ENCODE results near the gene MAFF. TPM values are rescaled to one million over a fixed set of nuclear protein-coding genes. Genes with fewer than 3 reads are reported as not detected.

MAFF gene
- total and polyA plus RNA-seq, 7 experiments from 2014 or later = 1.6 to 72.6 (median 5.1) TPM

DNA sequence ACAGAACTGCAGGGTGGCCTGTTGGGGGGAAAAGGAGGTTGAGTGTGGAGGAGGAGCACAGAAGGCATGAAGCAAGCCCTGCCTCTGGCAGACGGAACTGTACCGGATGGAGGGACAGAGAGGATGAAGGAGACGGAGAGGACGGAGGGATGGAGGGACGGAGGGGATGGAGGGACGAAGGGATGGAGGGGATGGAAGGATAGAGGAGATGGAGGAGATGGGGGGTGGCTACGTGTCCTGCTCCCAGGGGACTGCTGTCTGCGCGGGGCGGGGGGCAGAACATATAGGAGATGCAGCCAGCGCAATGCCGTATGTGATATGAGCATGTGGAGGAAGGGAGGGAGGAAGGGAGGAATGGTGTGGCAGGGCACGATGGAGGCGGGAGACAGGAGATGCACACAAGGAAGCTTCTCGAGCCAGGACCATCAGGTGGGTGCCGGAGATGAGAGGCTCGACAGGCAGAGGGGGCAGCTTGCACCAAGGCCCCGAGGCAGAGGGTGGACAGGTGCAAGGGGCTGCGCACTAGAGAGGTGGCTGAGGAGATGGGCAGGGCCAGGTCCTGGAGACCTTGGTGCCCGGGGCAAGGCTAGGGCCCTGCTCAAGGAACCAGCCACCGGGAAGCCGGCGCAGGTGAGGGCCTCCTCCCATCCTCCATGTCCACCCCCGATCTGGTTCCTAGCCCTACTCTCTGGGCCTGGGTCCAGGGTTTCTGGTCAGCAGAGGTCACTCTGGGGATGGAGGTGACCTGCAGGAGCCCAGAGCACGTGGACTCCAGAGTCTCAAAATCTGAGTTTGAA lies 25.3 kb downstream of the MAFF start:
- POLR2A ChIA-PET = no interaction called here
- no peak overlapping the region for H3K27ac ChIP-seq (ENCODE audit: low read depth, low read length)

DNA sequence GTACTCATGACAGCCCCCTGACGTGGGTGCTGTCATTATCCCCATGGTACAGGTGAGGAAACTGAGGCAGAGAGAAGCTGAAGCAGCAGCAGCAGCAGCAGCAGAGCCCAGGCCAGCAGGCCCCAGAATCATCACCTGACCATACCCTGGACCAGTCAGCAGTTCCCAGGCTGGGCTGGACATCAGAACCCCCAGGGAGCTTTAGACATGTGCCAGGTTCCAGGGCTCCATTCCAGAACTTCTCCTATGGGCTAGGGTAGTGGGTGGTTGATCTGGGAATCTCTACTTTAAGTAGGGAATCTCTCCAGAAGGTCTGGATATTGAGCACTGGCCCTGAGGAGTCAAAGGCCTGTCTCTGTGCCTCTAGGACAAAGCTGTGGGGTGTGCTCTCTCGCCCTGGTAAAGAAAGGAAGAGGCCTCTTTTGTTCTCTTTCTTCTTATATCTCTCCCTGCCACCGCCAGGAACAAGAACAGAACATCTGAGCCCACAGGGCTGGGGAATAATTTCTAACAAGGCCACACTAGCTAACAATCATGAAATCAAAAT lies 26.6 kb downstream of the MAFF start:
- Mint-ChIP-seq H3K27ac (peak overlapping the region in 2 of 9 donors; percentile 25 to 60), H3K4me3 (no peak overlapping the region), H3K36me3 (peaks cover 0 to 28% (median 5%) of the 10 kb centered on the region in 5 donors), H3K4me1 (peaks cover 0 to 11% (median 0%) of the 10 kb centered on the region in 7 donors), H3K27me3 (no peaks in the 10 kb centered on the region), H3K9me3 (no peaks in the 10 kb centered on the region)
- intact Hi-C loops (cut with micrococcal nuclease) = no loop called here
- Histone ChIP-seq H3K4me1 (ENCODE audit: control insufficient read depth in 2 of 2, insufficient read depth in 2 of 2, low read length in 2 of 2) (no peaks in the 10 kb centered on the region), H3K27ac (ENCODE audit: low read depth, low read length) (no peak overlapping the region), H3K27me3 (ENCODE audit: control insufficient read depth in 2 of 2, insufficient read depth in 2 of 2, low read length in 2 of 2) (no peaks in the 10 kb centered on the region), H3K36me3 (ENCODE audit: control insufficient read depth in 2 of 3, insufficient read depth in 3 of 3, low read length in 3 of 3) (peaks cover 0 to 84% (median 9%) of the 10 kb centered on the region in 3 experiments), H3K9me3 (ENCODE audit: control insufficient read depth in 2 of 3, low read length in 3 of 3) (no peaks in the 10 kb centered on the region), H3K4me3 (ENCODE audit: low read length) (no peak overlapping the region)
- CTCF ChIA-PET = no interaction called here
- DNase-seq (no peak), ATAC-seq (no peak)
- POLR2A ChIA-PET = no interaction called here

More for the DNA sequence above, 25.3 kb downstream of the MAFF start:
- no peak for ATAC-seq
- CTCF ChIA-PET = no interaction called here
- Histone ChIP-seq H3K9me3 (ENCODE audit: control insufficient read depth in 2 of 3, low read length in 3 of 3) (no peaks in the 10 kb centered on the region), H3K36me3 (ENCODE audit: control insufficient read depth in 2 of 3, insufficient read depth in 3 of 3, low read length in 3 of 3) (peaks cover 0 to 76% (median 9%) of the 10 kb centered on the region in 3 experiments), H3K4me3 (ENCODE audit: low read length) (no peak overlapping the region), H3K27me3 (ENCODE audit: control insufficient read depth in 2 of 2, insufficient read depth in 2 of 2, low read length in 2 of 2) (no peaks in the 10 kb centered on the region), H3K4me1 (ENCODE audit: control insufficient read depth in 2 of 2, insufficient read depth in 2 of 2, low read length in 2 of 2) (no peaks in the 10 kb centered on the region)
- intact Hi-C loops (cut with micrococcal nuclease) = no loop called here
- Mint-ChIP-seq H3K4me1 (peaks cover 0 to 11% (median 0%) of the 10 kb centered on the region in 7 donors), H3K9me3 (no peaks in the 10 kb centered on the region), H3K27me3 (no peaks in the 10 kb centered on the region), H3K4me3 (no peak overlapping the region), H3K36me3 (peaks cover 0 to 28% (median 5%) of the 10 kb centered on the region in 5 donors), H3K27ac (no peak overlapping the region)
- DNase-seq = no peak

DNA sequence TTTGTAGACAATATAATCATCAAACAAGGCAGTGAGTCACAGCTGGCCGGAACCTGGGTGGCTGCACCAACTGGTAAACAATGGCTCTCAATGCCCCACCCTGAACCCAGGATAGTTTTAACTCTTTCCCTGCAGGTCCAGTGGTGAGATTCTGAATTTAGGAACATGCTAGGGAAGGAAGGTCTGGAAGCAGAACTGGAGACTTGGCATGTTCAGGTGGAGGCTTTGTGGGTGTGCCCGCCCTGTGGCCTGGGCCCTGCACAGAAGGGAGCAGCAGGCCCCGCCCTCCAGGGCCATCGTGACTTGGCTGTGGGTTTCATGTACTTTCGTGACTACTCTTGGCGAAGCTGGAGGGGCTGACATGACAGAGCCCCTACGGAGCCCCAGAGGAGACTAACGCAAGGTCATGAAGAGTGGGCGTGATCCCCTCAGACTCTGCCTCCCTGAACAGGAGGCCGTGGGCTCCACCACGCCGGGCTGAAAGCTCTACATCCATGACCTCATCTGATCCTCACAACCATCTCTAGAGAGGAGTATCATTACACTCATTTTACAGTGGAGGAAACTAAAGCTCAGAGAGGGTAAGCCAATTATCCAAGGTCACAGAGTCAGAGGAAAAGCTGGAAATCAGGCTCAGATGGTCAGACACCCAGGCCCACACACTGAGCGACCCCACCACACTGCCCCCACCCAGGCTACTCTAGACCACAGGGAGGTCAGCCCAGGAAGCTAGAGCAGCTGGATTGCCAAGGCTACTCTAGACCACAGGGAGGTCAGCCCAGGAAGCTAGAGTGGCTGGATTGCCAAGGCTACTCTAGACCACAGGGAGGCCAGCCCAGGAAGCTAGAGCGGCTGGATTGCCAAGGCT lies 27.3 kb downstream of the MAFF start:
- no peak overlapping the region for H3K4me3 Mint-ChIP-seq
- H3K27ac ChIP-seq (ENCODE audit: low read depth, low read length) = no peak overlapping the region
- DNase-seq = no peak
- intact Hi-C loops (cut with micrococcal nuclease) = no loop called here
- no peak overlapping the region for H3K4me3 ChIP-seq (ENCODE audit: low read length)
- no peaks in the 10 kb centered on the region for H3K9me3 ChIP-seq (ENCODE audit: control insufficient read depth in 2 of 3, low read length in 3 of 3)
- H3K36me3 Mint-ChIP-seq = peaks cover 0 to 28% (median 5%) of the 10 kb centered on the region in 5 donors
- peaks cover 0 to 84% (median 9%) of the 10 kb centered on the region in 3 experiments for H3K36me3 ChIP-seq (ENCODE audit: control insufficient read depth in 2 of 3, insufficient read depth in 3 of 3, low read length in 3 of 3)
- no peaks in the 10 kb centered on the region for H3K9me3 Mint-ChIP-seq
- no peaks in the 10 kb centered on the region for H3K27me3 Mint-ChIP-seq
- H3K4me1 Mint-ChIP-seq = peaks cover 0 to 11% (median 0%) of the 10 kb centered on the region in 7 donors
- ATAC-seq = no peak
- peak overlapping the region in 2 of 9 donors; percentile 25 to 60 for H3K27ac Mint-ChIP-seq
- no peaks in the 10 kb centered on the region for H3K27me3 ChIP-seq (ENCODE audit: control insufficient read depth in 2 of 2, insufficient read depth in 2 of 2, low read length in 2 of 2)
- ChIA-PET POLR2A (no interaction called here), CTCF (interaction anchor here (0.5 to 1.9 kb wide), 5 partner anchors 38 to 176 kb away, joined by 3 to 16 read pairs (median 4); no protein-coding TSS in a partner anchor)
- H3K4me1 ChIP-seq (ENCODE audit: control insufficient read depth in 2 of 2, insufficient read depth in 2 of 2, low read length in 2 of 2) = no peaks in the 10 kb centered on the region

DNA sequence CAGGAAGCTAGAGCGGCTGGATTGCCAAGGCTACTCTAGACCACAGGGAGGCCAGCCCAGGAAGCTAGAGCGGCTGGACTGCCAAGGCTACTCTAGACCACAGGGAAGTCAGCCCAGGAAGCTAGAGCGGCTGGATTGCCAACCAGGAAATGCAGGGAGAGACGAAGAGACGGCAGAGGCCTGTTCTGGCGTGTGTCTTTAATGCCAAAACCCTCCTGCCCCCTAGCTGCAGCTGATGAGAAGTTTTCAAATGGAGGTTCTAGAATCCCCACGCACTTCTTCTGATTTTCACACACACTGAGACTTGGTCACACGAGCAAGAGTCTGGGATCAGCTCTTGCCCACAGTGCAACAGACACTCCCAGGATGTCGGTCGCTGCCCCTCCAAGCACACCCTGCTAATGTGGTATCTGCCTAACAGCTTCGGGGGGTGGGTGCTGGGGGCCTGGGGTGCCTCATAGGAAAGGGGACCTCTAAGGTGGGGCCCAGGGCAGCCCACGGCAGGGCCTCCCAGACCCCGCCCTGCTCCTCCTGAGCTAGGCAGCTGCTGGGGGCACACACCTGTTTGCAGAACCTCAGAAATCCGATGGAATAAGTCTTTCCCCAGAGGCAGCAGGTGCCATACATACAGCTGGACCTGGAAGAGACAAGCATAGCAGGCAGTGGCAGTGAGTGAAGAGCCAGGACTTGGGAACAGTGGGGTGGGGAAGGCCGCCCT lies 28.5 kb downstream of the MAFF start:
- DNase-seq (peak in 7 of 9 donors; percentile 14 to 48 (median 38)), ATAC-seq (peak; percentile 78)
- POLR2A ChIA-PET = no interaction called here
- no peaks in the 10 kb centered on the region for H3K9me3 Mint-ChIP-seq
- no peak overlapping the region for H3K27ac ChIP-seq (ENCODE audit: low read depth, low read length)
- no peaks in the 10 kb centered on the region for H3K27me3 ChIP-seq (ENCODE audit: control insufficient read depth in 2 of 2, insufficient read depth in 2 of 2, low read length in 2 of 2)
- H3K36me3 ChIP-seq (ENCODE audit: control insufficient read depth in 2 of 3, insufficient read depth in 3 of 3, low read length in 3 of 3) = peaks cover 0 to 84% (median 9%) of the 10 kb centered on the region in 3 experiments
- H3K36me3 Mint-ChIP-seq = peaks cover 0 to 24% (median 5%) of the 10 kb centered on the region in 5 donors
- H3K4me3 Mint-ChIP-seq = no peak overlapping the region
- peak overlapping the region in 1 of 9 donors; percentile 9 for H3K27ac Mint-ChIP-seq
- CTCF ChIA-PET = interaction anchor here (0.5 to 1.9 kb wide), 6 partner anchors 24 to 178 kb away, joined by 3 to 16 read pairs (median 4); no protein-coding TSS in a partner anchor
- no peaks in the 10 kb centered on the region for H3K9me3 ChIP-seq (ENCODE audit: control insufficient read depth in 2 of 3, low read length in 3 of 3)
- H3K27me3 Mint-ChIP-seq = no peaks in the 10 kb centered on the region
- H3K4me3 ChIP-seq (ENCODE audit: low read length) = no peak overlapping the region
- intact Hi-C loops (cut with micrococcal nuclease) = loop anchor here in 1 of 2 donors (1.0 kb wide), 1 partner anchor 116 kb away; no protein-coding TSS in a partner anchor
- H3K4me1 Mint-ChIP-seq = peaks cover 0 to 11% (median 0%) of the 10 kb centered on the region in 7 donors
- no peaks in the 10 kb centered on the region for H3K4me1 ChIP-seq (ENCODE audit: control insufficient read depth in 2 of 2, insufficient read depth in 2 of 2, low read length in 2 of 2)

DNA sequence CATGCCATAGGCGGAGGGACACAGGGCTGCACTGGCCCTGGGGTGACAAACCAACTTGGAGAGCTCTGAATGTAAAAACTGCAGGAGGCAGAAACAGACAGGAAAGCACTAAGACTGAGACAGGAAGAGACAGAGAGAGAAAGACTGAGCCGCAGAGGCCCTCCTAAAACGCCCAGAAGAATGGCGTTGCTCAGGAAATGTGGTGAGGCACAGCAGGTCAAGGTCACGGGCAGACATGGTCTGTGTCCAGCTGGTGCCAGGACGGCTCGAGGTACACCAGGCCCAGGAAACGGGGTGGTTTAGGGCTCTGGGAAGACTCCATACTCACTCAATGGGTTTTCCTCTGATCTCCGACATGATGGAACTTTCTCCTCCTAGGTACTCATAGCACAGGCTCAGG lies 29.1 kb downstream of the MAFF start:
- Mint-ChIP-seq H3K4me1 (peaks cover 0 to 11% (median 0%) of the 10 kb centered on the region in 7 donors), H3K27ac (peak overlapping the region in 1 of 9 donors; percentile 9), H3K4me3 (no peak overlapping the region), H3K27me3 (no peaks in the 10 kb centered on the region), H3K9me3 (no peaks in the 10 kb centered on the region), H3K36me3 (peaks cover 0 to 24% (median 6%) of the 10 kb centered on the region in 5 donors)
- Histone ChIP-seq H3K4me3 (ENCODE audit: low read length) (no peak overlapping the region), H3K27me3 (ENCODE audit: control insufficient read depth in 2 of 2, insufficient read depth in 2 of 2, low read length in 2 of 2) (no peaks in the 10 kb centered on the region), H3K9me3 (ENCODE audit: control insufficient read depth in 2 of 3, low read length in 3 of 3) (no peaks in the 10 kb centered on the region), H3K4me1 (ENCODE audit: control insufficient read depth in 2 of 2, insufficient read depth in 2 of 2, low read length in 2 of 2) (no peaks in the 10 kb centered on the region), H3K36me3 (ENCODE audit: control insufficient read depth in 2 of 3, insufficient read depth in 3 of 3, low read length in 3 of 3) (peaks cover 0 to 84% (median 9%) of the 10 kb centered on the region in 3 experiments), H3K27ac (ENCODE audit: low read depth, low read length) (no peak overlapping the region)
- intact Hi-C loops (cut with micrococcal nuclease) = loop anchor here in 1 of 2 donors (1.0 kb wide), 1 partner anchor 117 kb away; no protein-coding TSS in a partner anchor
- DNase-seq (no peak), ATAC-seq (no peak)
- ChIA-PET POLR2A (no interaction called here), CTCF (interaction anchor here (0.5 to 1.9 kb wide), 3 partner anchors 114 to 178 kb away, joined by 4 to 16 read pairs (median 6); no protein-coding TSS in a partner anchor)

DNA sequence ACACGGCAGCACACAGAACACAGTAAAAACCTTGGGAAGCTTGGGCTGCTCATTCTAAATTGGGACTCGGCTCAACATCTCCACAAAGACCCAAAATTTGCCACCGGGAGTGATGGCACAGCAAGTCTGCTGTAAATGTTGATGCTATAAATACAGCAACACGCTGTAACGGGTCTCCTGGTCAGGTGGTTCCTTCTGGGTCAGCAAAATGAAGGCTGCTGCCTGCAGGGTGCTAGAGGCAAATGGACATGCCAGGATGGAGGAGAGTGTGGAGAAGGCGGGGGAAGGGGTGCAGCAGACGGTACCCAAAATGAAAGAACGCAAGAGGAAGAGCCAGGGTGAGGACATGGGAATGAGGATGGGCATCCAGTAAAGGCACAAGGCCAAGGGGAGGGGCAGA lies 30.4 kb downstream of the MAFF start:
- POLR2A ChIA-PET = no interaction called here
- intact Hi-C loops (cut with micrococcal nuclease) = no loop called here
- H3K9me3 Mint-ChIP-seq = no peaks in the 10 kb centered on the region

More for the DNA sequence above, 30.4 kb downstream of the MAFF start:
- no peak for ATAC-seq
- peaks cover 0 to 86% (median 9%) of the 10 kb centered on the region in 3 experiments for H3K36me3 ChIP-seq (ENCODE audit: control insufficient read depth in 2 of 3, insufficient read depth in 3 of 3, low read length in 3 of 3)
- H3K27me3 ChIP-seq (ENCODE audit: control insufficient read depth in 2 of 2, insufficient read depth in 2 of 2, low read length in 2 of 2) = no peaks in the 10 kb centered on the region
- H3K27ac ChIP-seq (ENCODE audit: low read depth, low read length) = no peak overlapping the region
- H3K4me3 ChIP-seq (ENCODE audit: low read length) = no peak overlapping the region
- H3K9me3 ChIP-seq (ENCODE audit: control insufficient read depth in 2 of 3, low read length in 3 of 3) = no peaks in the 10 kb centered on the region
- CTCF ChIA-PET = no interaction called here
- Mint-ChIP-seq H3K27me3 (no peaks in the 10 kb centered on the region), H3K4me1 (peaks cover 0 to 11% (median 0%) of the 10 kb centered on the region in 7 donors), H3K27ac (no peak overlapping the region), H3K4me3 (no peak overlapping the region), H3K36me3 (peaks cover 0 to 29% (median 6%) of the 10 kb centered on the region in 5 donors)
- H3K4me1 ChIP-seq (ENCODE audit: control insufficient read depth in 2 of 2, insufficient read depth in 2 of 2, low read length in 2 of 2) = no peaks in the 10 kb centered on the region
- DNase-seq = no peak

Measured in naive thymus-derived CD4-positive, alpha-beta T cell (primary cell).